Endothelial cell of umbilical vein (primary cell): ENCODE data around the gene LAP3. TPM values are rescaled to one million over a fixed set of nuclear protein-coding genes. Genes with fewer than 3 reads are reported as not detected.

Experiments
- BruUV-seq: library from RNA; stranded (reverse); fragments of 400-500 nt; replicated peaks from 2 replicates; lab custom pipeline; 2021; lab: Mats Ljungman, UMichigan
- CTCF ChIA-PET: fragments of 300-600, 350-600 bp; sonication (Branson Sonifier 250); formaldehyde crosslinking; loops from one replicate; lab custom pipeline; 2021; ENCODE audit warnings: antibody characterized with exemption, inconsistent platforms; lab: Charles Lee
- POLR2A ChIA-PET: fragments of 300-600, 350-600 bp; sonication (Branson Sonifier 250); formaldehyde crosslinking; loops from one replicate; lab custom pipeline; 2021; ENCODE audit warnings: antibody characterized with exemption, inconsistent platforms; lab: Charles Lee
- DNase-seq: peaks from one replicate; pipeline ENCODE4 v3.0.0-alpha.2; 2011; ENCODE audit warnings: low read depth, low spot score
- FAIRE-seq: peaks from 2 replicates; lab custom pipeline; 2011; peaks lifted over from hg19 to GRCh38; lab: Jason Lieb, UNC
- H2AFZ ChIP-seq: 2 replicates; pipeline ENCODE4 v1.6.0; 2012; ENCODE audit warnings: low read depth, low read length, control low read depth, inconsistent platforms
- H3K27ac ChIP-seq: 2 replicates; pipeline ENCODE4 v1.5.1; 2011; ENCODE audit warnings: low read depth, mild to moderate bottlenecking, control low read depth, low read length, moderate library complexity; ENCODE audit not compliant: insufficient read depth
- H3K27me3 ChIP-seq, 2 experiments: 2 replicates each; pipeline versions ENCODE4 v1.6.0 to v1.6.1; 2011; ENCODE audit warnings: low read length in 2 of 2, mixed read lengths in 1 of 2; ENCODE audit not compliant: control insufficient read depth in 2 of 2, insufficient read depth in 2 of 2
- H3K36me3 ChIP-seq, 2 experiments: 2 replicates in 1 of 2; 3 replicates in 1 of 2; pipeline ENCODE4 v1.5.1; 2011; ENCODE audit warnings: low read length in 2 of 2, mild to moderate bottlenecking in 1 of 2, moderate library complexity in 1 of 2; ENCODE audit not compliant: control insufficient read depth in 2 of 2, insufficient read depth in 2 of 2; ENCODE audit errors: extremely low read depth in 1 of 2
- H3K4me1 ChIP-seq: 3 replicates; pipeline ENCODE4 v1.5.1; 2011; ENCODE audit warnings: mild to moderate bottlenecking, low read length; ENCODE audit not compliant: control insufficient read depth, insufficient read depth; ENCODE audit errors: extremely low read depth
- H3K4me2 ChIP-seq: 2 replicates; pipeline ENCODE4 v1.6.1; 2011; ENCODE audit warnings: low read length, control low read depth, mixed read lengths; ENCODE audit not compliant: insufficient read depth
- H3K4me3 ChIP-seq, 3 experiments: fragments of 200-600 bp in 1 of 3; sonication (generic), shearing (Covaris generic) in 1 of 3; replicated peaks in 1 of 3; 2 replicates each; pipeline ENCODE4 v1.5.1; 2011 to 2016; ENCODE audit warnings: control low read depth in 3 of 3, low read length in 3 of 3, mild to moderate bottlenecking in 2 of 3, inconsistent platforms in 1 of 3, low read depth in 1 of 3, moderate library complexity in 1 of 3; ENCODE audit not compliant: insufficient read depth in 1 of 3
- H3K79me2 ChIP-seq: 2 replicates; pipeline ENCODE4 v1.6.0; 2012; ENCODE audit warnings: low read length, inconsistent platforms; ENCODE audit not compliant: control insufficient read depth, insufficient read depth
- H3K9ac ChIP-seq: replicated peaks from 2 replicates; pipeline ENCODE3; 2011; ENCODE audit warnings: low read length, control low read depth; ENCODE audit not compliant: insufficient read depth; ENCODE audit errors: extremely low read depth
- H3K9me1 ChIP-seq: replicated peaks from 3 replicates; pipeline ENCODE4 v1.6.0; 2011; ENCODE audit warnings: mild to moderate bottlenecking, low read length; ENCODE audit not compliant: control insufficient read depth, insufficient read depth; ENCODE audit errors: extremely low read depth
- H3K9me3 ChIP-seq: replicated peaks from 2 replicates; pipeline ENCODE4 v1.5.1; 2012; ENCODE audit warnings: low read length, inconsistent platforms; ENCODE audit not compliant: control insufficient read depth, insufficient read depth
- H4K20me1 ChIP-seq: replicated peaks from 2 replicates; pipeline ENCODE3; 2011; ENCODE audit warnings: mild to moderate bottlenecking, low read length; ENCODE audit not compliant: control insufficient read depth, insufficient read depth; ENCODE audit errors: extremely low read depth
- CTCF ChIP-seq, 2 donors: IDR thresholded peaks; 1 replicate in 1 of 2; 2 replicates in 1 of 2; pipeline ENCODE4 v1.5.1; 2011; ENCODE audit warnings: low read length in 2 of 2, mild to moderate bottlenecking in 2 of 2, moderate library complexity in 2 of 2, control low read depth in 1 of 2, inconsistent platforms in 1 of 2, low read depth in 1 of 2; ENCODE audit not compliant: insufficient read depth in 1 of 2; ENCODE audit errors: extremely low read depth in 1 of 2
- EZH2 ChIP-seq: IDR thresholded peaks from 2 replicates; pipeline ENCODE4 v1.6.1; 2012; ENCODE audit warnings: borderline replicate concordance, low read depth, mild to moderate bottlenecking, moderate library complexity, low read length, inconsistent platforms; ENCODE audit not compliant: severe bottlenecking
- FOS ChIP-seq: IDR thresholded peaks from 2 replicates; pipeline ENCODE4 v1.6.1; 2011; ENCODE audit warnings: mild to moderate bottlenecking, low read length, moderate library complexity, borderline replicate concordance; ENCODE audit not compliant: insufficient read depth
- GATA2 ChIP-seq: IDR thresholded peaks from 2 replicates; pipeline ENCODE4 v1.7.0; 2011; ENCODE audit warnings: low read depth, mild to moderate bottlenecking, moderate library complexity, mixed read lengths, low read length; ENCODE audit not compliant: insufficient read length, insufficient read depth
- JUN ChIP-seq: IDR thresholded peaks from 2 replicates; pipeline ENCODE4 v1.6.1; 2011; ENCODE audit warnings: borderline replicate concordance, low read depth; ENCODE audit not compliant: insufficient read length, insufficient read depth
- MAX ChIP-seq: IDR thresholded peaks from 2 replicates; pipeline ENCODE4 v1.6.1; 2011; ENCODE audit not compliant: insufficient read depth, insufficient read length
- MYC ChIP-seq: IDR thresholded peaks from one replicate; pipeline ENCODE4 v1.6.1; 2011; ENCODE audit warnings: mild to moderate bottlenecking, low read depth, low read length
- POLR2A ChIP-seq: IDR thresholded peaks from 2 replicates; pipeline ENCODE4 v1.6.1; 2012; ENCODE audit warnings: low read depth, mild to moderate bottlenecking, control low read depth, low read length
- POLR2AphosphoS5 ChIP-seq: IDR thresholded peaks from 2 replicates; pipeline ENCODE4 v1.6.1; 2012; ENCODE audit warnings: low read depth, mild to moderate bottlenecking, control low read depth, low read length, moderate library complexity; ENCODE audit not compliant: insufficient read depth
- dilution Hi-C: fragments of 300-500 bp; cut with MboI; formaldehyde crosslinking; loops from one replicate; pipeline ENCODE4 v1.15.0; 2019; ENCODE audit warnings: low sequenced_read_pairs; ENCODE audit not compliant: extremely low pct_ligation_motif_present
- intact Hi-C: fragments of 100-400 bp; cut with micrococcal nuclease; formaldehyde crosslinking; loops from one replicate; pipeline ENCODE4 v1.10.0; 2022
- polyA plus RNA-seq, 4 experiments: library from polyadenylated mRNA; depleted of rRNA in 3 of 4; stranded (reverse) in 3 of 4; unstranded in 1 of 4; fragments of >200 nt; gene quantifications; 2 replicates each; pipeline versions ENCODE4 v1.2.1 to v1.2.3, GENCODE V29; 2011 to 2012; ENCODE audit warnings: missing spikeins in 1 of 4
- total RNA-seq: library from RNA; stranded (reverse); gene quantifications from 2 replicates; pipeline ENCODE4 v1.2.3, GENCODE V29; 2021

The LAP3 gene
- total and polyA plus RNA-seq, 2 donors (not counting 3 experiments of a cell fraction or from before 2014, with no cell fraction given): 82.4 to 94.8 TPM

- H3K9me1 ChIP-seq: no peaks in the 10 kb centered on the region
- dilution Hi-C loops: no loop called here
- CTCF ChIA-PET: interaction anchor here (0.7 to 2.2 kb wide), 5 partner anchors 10 to 70 kb away, joined by 3 to 7 read pairs (median 4); no protein-coding TSS in a partner anchor
- no peak overlapping the region for H3K4me2 ChIP-seq
- no peaks in the 10 kb centered on the region for H4K20me1 ChIP-seq
- TF ChIP-seq CTCF (IDR thresholded peaks at IDR 0.05; ENCODE audit: extremely low read depth in 1 of 2, insufficient read depth in 1 of 2, low read depth in 1 of 2, low read length in 2 of 2) (no peak), JUN (no peak), MYC (no peak), POLR2AphosphoS5 (no peak), EZH2 (no peak), MAX (no peak), GATA2 (no peak), POLR2A (no peak), FOS (no peak)
- intact Hi-C loops: loop anchor here (10.0 kb wide), 1 partner anchor 406 kb away; the partner anchor contains the start of gene LCORL
- H3K79me2 ChIP-seq: peaks cover 63% of the 10 kb centered on the region
- H3K27me3 ChIP-seq: no peaks in the 10 kb centered on the region
- POLR2A ChIA-PET: no interaction called here
- H3K27ac ChIP-seq: no peak overlapping the region
- H2AFZ ChIP-seq: no peak overlapping the region
- peaks cover 18% of the 10 kb centered on the region for H3K4me1 ChIP-seq
- H3K36me3 ChIP-seq: peaks cover 25 to 29% of the 10 kb centered on the region in 2 experiments
- DNase-seq (no peak), FAIRE-seq (no peak)
- no peaks in the 10 kb centered on the region for H3K9me3 ChIP-seq
- no peak overlapping the region for H3K9ac ChIP-seq
- H3K4me3 ChIP-seq: no peak overlapping the region
- no TSS peak for BruUV-seq
Observed at GRCh38 chr4:17618926-17619325, 41.9 kb downstream of the LAP3 start.
